Measurements from ENCODE around the gene EPS8L3. TPM values are rescaled to one million over a fixed set of nuclear protein-coding genes. Genes with fewer than 3 reads are reported as not detected.
A peak's percentile ranks its signal among the peaks of the same experiment; 100 is the strongest.

EPS8L3 gene
- total RNA-seq, 1 experiment from 2014 or later, result not detected

GRCh38 chr1:109773203-109773899 lies 9.6 kb upstream of the EPS8L3 start:
- Histone ChIP-seq H3K4me3 (ENCODE audit: low read depth in 2 of 2, low read length in 2 of 2) (no peak overlapping the region), H3K27me3 (ENCODE audit: control insufficient read depth, insufficient read depth, low read length) (no peaks in the 10 kb centered on the region), H3K36me3 (ENCODE audit: control insufficient read depth, insufficient read depth, low read length) (no peaks in the 10 kb centered on the region), H3K4me1 (ENCODE audit: control insufficient read depth, insufficient read depth, low read length) (peaks cover 26% of the 10 kb centered on the region), H3K27ac (ENCODE audit: low read length) (no peak overlapping the region), H3K9me3 (ENCODE audit: control insufficient read depth, insufficient read depth, low read depth, low read length) (no peaks in the 10 kb centered on the region)
- DNase-seq (ENCODE audit: low read depth, low spot score), result peak; percentile 51
- ChIA-PET CTCF (interaction anchor here (0.6 to 2.1 kb wide), 2 partner anchors 133 to 346 kb away, joined by 17 read pairs; no protein-coding TSS in a partner anchor), POLR2A (no interaction called here)
- BruUV-seq (replicated peaks), result no TSS peak
- intact Hi-C loops (cut with micrococcal nuclease; ENCODE audit: unreplicated experiment), result loop anchor here (2.0 to 5.0 kb wide), 2 partner anchors 131 to 226 kb away; partner anchors contain the start of gene GNAI3
- TF ChIP-seq REST (IDR thresholded peaks at IDR 0.05; ENCODE audit: insufficient read depth in 1 of 2, low read depth in 2 of 2, low read length in 1 of 2) (no peak; a peak in 1 of 4 replicates), CTCF (IDR thresholded peaks at IDR 0.05) (peak; percentile 90), SIN3A (IDR thresholded peaks at IDR 0.05; ENCODE audit: borderline replicate concordance, insufficient read depth, low read depth, low read length) (no peak), TCF7L2 (IDR thresholded peaks at IDR 0.05; ENCODE audit: low read depth, low read length) (no peak), POLR2AphosphoS5 (IDR thresholded peaks at IDR 0.05; ENCODE audit: low read depth, low read length) (no peak)
- in situ Hi-C loops (cut with HindIII; ENCODE audit: low pct_unique_long_range_greater_than_20kb, low sequenced_read_pairs), result no loop called here
- ATAC-seq, result peak; percentile 85

- Histone ChIP-seq H3K4me3 (ENCODE audit: low read depth in 2 of 2, low read length in 2 of 2) (no peak overlapping the region), H3K36me3 (ENCODE audit: control insufficient read depth, insufficient read depth, low read length) (no peaks in the 10 kb centered on the region), H3K9me3 (ENCODE audit: control insufficient read depth, insufficient read depth, low read depth, low read length) (no peaks in the 10 kb centered on the region), H3K27ac (ENCODE audit: low read length) (no peak overlapping the region), H3K4me1 (ENCODE audit: control insufficient read depth, insufficient read depth, low read length) (peaks cover 20% of the 10 kb centered on the region), H3K27me3 (ENCODE audit: control insufficient read depth, insufficient read depth, low read length) (no peaks in the 10 kb centered on the region)
- TF ChIP-seq TCF7L2 (IDR thresholded peaks at IDR 0.05; ENCODE audit: low read depth, low read length), result no peak
- DNase-seq (ENCODE audit: low read depth, low spot score), result no peak
- in situ Hi-C loops (cut with HindIII; ENCODE audit: low pct_unique_long_range_greater_than_20kb, low sequenced_read_pairs) (no loop called here), intact Hi-C loops (cut with micrococcal nuclease; ENCODE audit: unreplicated experiment) (loop anchor here (2.0 to 5.0 kb wide), 2 partner anchors 130 to 225 kb away; partner anchors contain the start of gene GNAI3)
- ATAC-seq, result no peak
- BruUV-seq (replicated peaks), result no TSS peak
- POLR2A ChIA-PET, result no interaction called here
- CTCF ChIA-PET, result interaction anchor here (0.6 to 2.1 kb wide), 3 partner anchors 133 to 345 kb away, joined by 3 to 17 read pairs (median 17); no protein-coding TSS in a partner anchor
Observed at GRCh38 chr1:109772658-109773202, 9.0 kb upstream of the EPS8L3 start.
